ENCODE results near the gene BMF.

GRCh38 chr15:40091861-40092255 is 16.8 kb downstream of the BMF start:
- TF ChIP-seq POLR2A (IDR thresholded peaks at IDR 0.05; ENCODE audit: low read depth, low read length) (no peak), RCOR1 (IDR thresholded peaks at IDR 0.05; ENCODE audit: insufficient replicate concordance, low read length) (no peak), CTCF (conservative IDR thresholded peaks at IDR 0.05; ENCODE audit: low read depth, low read length) (no peak), CHD1 (IDR thresholded peaks at IDR 0.05; ENCODE audit: low read depth, low read length) (no peak), RFX5 (IDR thresholded peaks at IDR 0.05; ENCODE audit: low read depth, low read length) (no peak), SMC3 (IDR thresholded peaks at IDR 0.05; ENCODE audit: low read depth, low read length) (no peak), ELK1 (IDR thresholded peaks at IDR 0.05; ENCODE audit: borderline replicate concordance, low read depth, low read length) (no peak), MXI1 (IDR thresholded peaks at IDR 0.05; ENCODE audit: borderline replicate concordance, low read depth, low read length) (no peak), NFE2L2 (IDR thresholded peaks at IDR 0.05; ENCODE audit: low read depth, low read length) (no peak)
